Endodermal cell (in vitro differentiated cells): ENCODE data around the gene EPHA6. TPM values are rescaled to one million over a fixed set of nuclear protein-coding genes. Genes with fewer than 3 reads are reported as not detected.

ENCODE experiments used
- DNase-seq: peaks from one replicate; pipeline ENCODE4 v3.0.0-alpha.2; 2017
- H3K27ac ChIP-seq: 2 replicates; pipeline ENCODE4 v1.5.1; 2013; ENCODE audit warnings: mild to moderate bottlenecking, low read depth, low read length, moderate library complexity
- H3K27me3 ChIP-seq: 2 replicates; pipeline ENCODE4 v1.6.1; 2013; ENCODE audit warnings: mild to moderate bottlenecking, low read length, moderate library complexity; ENCODE audit not compliant: insufficient read depth, control insufficient read depth, poor library complexity, severe bottlenecking
- H3K36me3 ChIP-seq: 2 replicates; pipeline ENCODE4 v1.7.0; 2013; ENCODE audit warnings: mild to moderate bottlenecking, low read length, moderate library complexity; ENCODE audit not compliant: control insufficient read depth, insufficient read depth
- H3K4me1 ChIP-seq: one replicate; pipeline ENCODE4 v1.7.0; 2013; ENCODE audit warnings: low read length; ENCODE audit not compliant: control insufficient read depth, insufficient read depth
- H3K4me3 ChIP-seq: 2 replicates; pipeline ENCODE4 v1.5.1; 2013; ENCODE audit warnings: mild to moderate bottlenecking, low read length, moderate library complexity
- H3K9ac ChIP-seq: 2 replicates; pipeline ENCODE4 v1.6.1; 2013; ENCODE audit warnings: mild to moderate bottlenecking, low read length, moderate library complexity; ENCODE audit not compliant: poor library complexity, severe bottlenecking; ENCODE audit errors: extremely low read depth
- H3K9me3 ChIP-seq: 2 replicates; pipeline ENCODE4 v1.6.1; 2013; ENCODE audit warnings: mild to moderate bottlenecking, low read length, moderate library complexity; ENCODE audit not compliant: control insufficient read depth
- H3K27ac Mint-ChIP-seq: 2 replicates; pipeline ENCODE4 v1.8.0; 2020; ENCODE audit warnings: mixed read lengths
- H3K27me3 Mint-ChIP-seq: 2 replicates; pipeline ENCODE4 v1.8.0; 2021; ENCODE audit warnings: mild to moderate bottlenecking, mixed read lengths; ENCODE audit not compliant: insufficient read depth
- H3K36me3 Mint-ChIP-seq: 2 replicates; pipeline ENCODE4 v1.8.0; 2020; ENCODE audit warnings: low read depth, mixed read lengths
- H3K4me1 Mint-ChIP-seq: 2 replicates; pipeline ENCODE4 v1.8.0; 2020; ENCODE audit warnings: mixed read lengths
- H3K4me3 Mint-ChIP-seq: 2 replicates; pipeline ENCODE4 v1.8.0; 2020; ENCODE audit warnings: mild to moderate bottlenecking, moderate library complexity, mixed read lengths
- H3K9me3 Mint-ChIP-seq: 2 replicates; pipeline ENCODE4 v1.8.0; 2020; ENCODE audit warnings: mild to moderate bottlenecking, mixed read lengths
- WGBS, 2 experiments: methylation state at CpG; one replicate each; pipeline versions ENCODE4 v1.1.5 to v1.1.7; 2013; ENCODE audit warnings: missing lambda C conversion rate in 2 of 2, mixed read lengths in 1 of 2; ENCODE audit not compliant: insufficient coverage in 1 of 2, insufficient read length in 1 of 2; 5-methylcytosine and 5-hydroxymethylcytosine counted together
- total RNA-seq, 2 donors: library from RNA; stranded (reverse); fragmentation: NEBNext Ultra II Directional in 1 of 2; extraction: Animal tissue kit (Norgen Biotek cat#: 25700) in 1 of 2; gene quantifications; 2 replicates in 1 of 2; 3 replicates in 1 of 2; pipeline ENCODE4 v1.2.1, GENCODE V29; 2021
- TF ChIP-seq, protein P1 (sequence below): fragments of 200-600 bp; sonication (generic); conservative IDR thresholded peaks from 2 replicates; pipeline ENCODE4 v1.5.0; 2021; ENCODE audit warnings: antibody characterized with exemption, mild to moderate bottlenecking

EPHA6 gene
- total RNA-seq, 2 donors from 2014 or later, result 4.6 to 12.2 TPM

DNA sequence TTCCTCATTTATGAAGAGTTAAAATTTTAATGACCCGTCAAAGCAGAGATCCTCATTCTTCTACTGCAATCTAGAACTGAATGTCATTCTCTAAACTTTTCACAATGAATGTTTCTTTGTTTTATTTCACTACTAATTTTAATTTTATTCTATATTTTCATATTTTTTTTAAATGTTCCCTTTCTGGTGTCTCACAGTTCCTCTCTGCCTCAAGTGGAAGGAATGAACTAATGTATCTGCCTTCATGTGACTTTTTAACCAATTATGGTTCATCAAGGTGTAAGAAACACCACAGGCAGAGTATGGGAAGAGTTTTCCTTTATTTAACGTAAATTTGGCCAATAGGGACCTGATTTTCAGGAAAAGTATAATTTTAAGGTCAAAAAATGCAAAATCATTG, 441.7 kb downstream of the EPHA6 start:
- Mint-ChIP-seq H3K9me3 (no peaks in the 10 kb centered on the region), H3K4me1 (peaks cover 7% of the 10 kb centered on the region), H3K27me3 (no peaks in the 10 kb centered on the region), H3K36me3 (no peaks in the 10 kb centered on the region), H3K4me3 (no peak overlapping the region), H3K27ac (no peak overlapping the region)
- H3K36me3 ChIP-seq, result no peaks in the 10 kb centered on the region
- H3K4me3 ChIP-seq, result no peak overlapping the region
- no peak overlapping the region for H3K9ac ChIP-seq
- 98 to 100% methylated on average over 1 to 2 of the region's 2 CpGs for WGBS, 2 experiments
- no peaks in the 10 kb centered on the region for H3K9me3 ChIP-seq
- H3K27me3 ChIP-seq, result no peaks in the 10 kb centered on the region
- TF ChIP-seq, protein P1, sequence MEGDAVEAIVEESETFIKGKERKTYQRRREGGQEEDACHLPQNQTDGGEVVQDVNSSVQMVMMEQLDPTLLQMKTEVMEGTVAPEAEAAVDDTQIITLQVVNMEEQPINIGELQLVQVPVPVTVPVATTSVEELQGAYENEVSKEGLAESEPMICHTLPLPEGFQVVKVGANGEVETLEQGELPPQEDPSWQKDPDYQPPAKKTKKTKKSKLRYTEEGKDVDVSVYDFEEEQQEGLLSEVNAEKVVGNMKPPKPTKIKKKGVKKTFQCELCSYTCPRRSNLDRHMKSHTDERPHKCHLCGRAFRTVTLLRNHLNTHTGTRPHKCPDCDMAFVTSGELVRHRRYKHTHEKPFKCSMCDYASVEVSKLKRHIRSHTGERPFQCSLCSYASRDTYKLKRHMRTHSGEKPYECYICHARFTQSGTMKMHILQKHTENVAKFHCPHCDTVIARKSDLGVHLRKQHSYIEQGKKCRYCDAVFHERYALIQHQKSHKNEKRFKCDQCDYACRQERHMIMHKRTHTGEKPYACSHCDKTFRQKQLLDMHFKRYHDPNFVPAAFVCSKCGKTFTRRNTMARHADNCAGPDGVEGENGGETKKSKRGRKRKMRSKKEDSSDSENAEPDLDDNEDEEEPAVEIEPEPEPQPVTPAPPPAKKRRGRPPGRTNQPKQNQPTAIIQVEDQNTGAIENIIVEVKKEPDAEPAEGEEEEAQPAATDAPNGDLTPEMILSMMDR, result peak; percentile 69
- no peak for DNase-seq
- H3K27ac ChIP-seq, result no peak overlapping the region
- no peaks in the 10 kb centered on the region for H3K4me1 ChIP-seq

DNA sequence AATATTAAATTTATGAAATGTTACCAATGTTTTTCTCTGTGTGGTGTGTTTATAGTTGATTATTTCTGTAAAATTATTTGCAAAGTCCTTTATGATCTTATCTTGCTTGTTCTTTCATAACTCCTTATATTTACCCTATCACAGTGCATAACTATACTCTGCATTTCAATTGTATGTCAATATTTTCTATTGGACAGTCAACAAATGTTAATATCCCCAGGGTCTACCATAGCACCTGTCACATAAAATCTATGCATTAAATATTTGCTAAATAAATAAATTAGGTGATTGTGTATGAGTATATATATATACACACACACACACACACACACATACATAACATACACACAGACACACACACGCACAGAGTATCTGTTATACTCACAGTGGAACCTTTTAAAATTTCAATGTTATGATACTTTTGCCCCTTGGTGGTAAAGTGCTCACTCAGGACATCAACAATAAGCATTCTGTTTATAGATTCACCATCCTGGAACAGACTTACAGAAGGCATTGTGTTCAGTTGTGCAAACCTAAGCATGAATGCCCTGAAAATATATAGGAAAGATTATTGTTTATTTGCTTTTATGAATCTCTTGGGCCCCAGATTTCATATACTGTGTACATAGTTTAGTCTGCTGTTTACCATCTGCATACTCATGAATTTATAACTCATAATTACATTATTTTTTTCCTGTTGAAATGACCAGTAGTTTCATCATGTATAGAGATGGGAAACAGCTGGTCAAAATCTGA, 443.7 kb downstream of the EPHA6 start:
- H3K9me3 Mint-ChIP-seq, result no peaks in the 10 kb centered on the region
- no peak overlapping the region for H3K4me3 ChIP-seq

DNA sequence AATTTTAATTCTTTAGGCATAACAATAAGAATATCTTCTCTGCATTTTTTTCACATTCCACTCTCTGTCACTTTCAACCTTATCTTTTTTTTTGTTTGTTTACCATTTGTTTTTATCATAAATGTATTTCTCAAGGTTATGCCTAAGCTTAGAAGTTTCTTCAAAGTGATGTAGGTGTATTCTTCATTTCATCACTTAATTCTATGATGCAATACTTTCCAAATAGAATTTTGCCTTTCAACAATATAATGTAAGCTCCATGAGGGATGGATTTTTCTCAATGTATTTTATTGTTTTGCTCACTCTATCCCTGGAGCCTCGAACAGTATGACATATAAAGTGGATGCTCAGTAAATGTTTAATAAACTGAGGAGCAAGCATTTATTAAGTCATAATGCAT, 444.9 kb downstream of the EPHA6 start:
- H3K4me1 ChIP-seq, result no peaks in the 10 kb centered on the region
- TF ChIP-seq, protein P1, result no peak
- H3K27ac ChIP-seq, result no peak overlapping the region
- H3K27me3 ChIP-seq, result no peaks in the 10 kb centered on the region
- no peak overlapping the region for H3K4me3 ChIP-seq
- H3K27ac Mint-ChIP-seq, result no peak overlapping the region
- no peaks in the 10 kb centered on the region for H3K27me3 Mint-ChIP-seq
- no peak for DNase-seq
- no peak overlapping the region for H3K9ac ChIP-seq
- no peaks in the 10 kb centered on the region for H3K9me3 ChIP-seq
- H3K4me3 Mint-ChIP-seq, result no peak overlapping the region
- H3K36me3 ChIP-seq, result no peaks in the 10 kb centered on the region
- WGBS, 2 experiments, result 94 to 100% methylated on average over 1 of the region's 1 CpG
- no peaks in the 10 kb centered on the region for H3K36me3 Mint-ChIP-seq
- no peaks in the 10 kb centered on the region for H3K9me3 Mint-ChIP-seq
- peaks cover 13% of the 10 kb centered on the region for H3K4me1 Mint-ChIP-seq

More for the DNA sequence above, 443.7 kb downstream of the EPHA6 start:
- H3K27ac Mint-ChIP-seq, result no peak overlapping the region
- Histone ChIP-seq H3K27ac (no peak overlapping the region), H3K27me3 (no peaks in the 10 kb centered on the region), H3K4me1 (no peaks in the 10 kb centered on the region), H3K9me3 (no peaks in the 10 kb centered on the region), H3K9ac (no peak overlapping the region), H3K36me3 (no peaks in the 10 kb centered on the region)
- H3K36me3 Mint-ChIP-seq, result no peaks in the 10 kb centered on the region
- no peaks in the 10 kb centered on the region for H3K27me3 Mint-ChIP-seq
- TF ChIP-seq, protein P1, result no peak
- WGBS, 2 experiments, result 75 to 88% methylated on average over 1 of the region's 1 CpG
- H3K4me3 Mint-ChIP-seq, result no peak overlapping the region
- H3K4me1 Mint-ChIP-seq, result peaks cover 13% of the 10 kb centered on the region
- no peak for DNase-seq
